Neural progenitor cell (in vitro differentiated cells): ENCODE data around the gene NANP.

ENCODE experiments used
- CTCF ChIP-seq: fragments of 200-600 bp; sonication (generic); IDR thresholded peaks from 2 replicates; pipeline ENCODE4 v1.5.1; 2017; ENCODE audit warnings: antibody characterized with exemption, mild to moderate bottlenecking
- EZH2phosphoT487 ChIP-seq: fragments of 200-600 bp; sonication (generic); IDR thresholded peaks from 2 replicates; pipeline ENCODE4 v1.6.1; 2017; ENCODE audit warnings: antibody characterized with exemption

- no peak for TF ChIP-seq CTCF
- TF ChIP-seq EZH2phosphoT487: no peak
These were observed 9.4 kb upstream of the NANP start for GRCh38 chr20:25632940-25633790.
